Measurements from ENCODE around the gene TAB2. TPM values are rescaled to one million over a fixed set of nuclear protein-coding genes. Genes with fewer than 3 reads are reported as not detected.

TAB2 gene
- total RNA-seq, 6 donors from 2014 or later, result 46.5 to 99.5 (median 52.7) TPM

DNA sequence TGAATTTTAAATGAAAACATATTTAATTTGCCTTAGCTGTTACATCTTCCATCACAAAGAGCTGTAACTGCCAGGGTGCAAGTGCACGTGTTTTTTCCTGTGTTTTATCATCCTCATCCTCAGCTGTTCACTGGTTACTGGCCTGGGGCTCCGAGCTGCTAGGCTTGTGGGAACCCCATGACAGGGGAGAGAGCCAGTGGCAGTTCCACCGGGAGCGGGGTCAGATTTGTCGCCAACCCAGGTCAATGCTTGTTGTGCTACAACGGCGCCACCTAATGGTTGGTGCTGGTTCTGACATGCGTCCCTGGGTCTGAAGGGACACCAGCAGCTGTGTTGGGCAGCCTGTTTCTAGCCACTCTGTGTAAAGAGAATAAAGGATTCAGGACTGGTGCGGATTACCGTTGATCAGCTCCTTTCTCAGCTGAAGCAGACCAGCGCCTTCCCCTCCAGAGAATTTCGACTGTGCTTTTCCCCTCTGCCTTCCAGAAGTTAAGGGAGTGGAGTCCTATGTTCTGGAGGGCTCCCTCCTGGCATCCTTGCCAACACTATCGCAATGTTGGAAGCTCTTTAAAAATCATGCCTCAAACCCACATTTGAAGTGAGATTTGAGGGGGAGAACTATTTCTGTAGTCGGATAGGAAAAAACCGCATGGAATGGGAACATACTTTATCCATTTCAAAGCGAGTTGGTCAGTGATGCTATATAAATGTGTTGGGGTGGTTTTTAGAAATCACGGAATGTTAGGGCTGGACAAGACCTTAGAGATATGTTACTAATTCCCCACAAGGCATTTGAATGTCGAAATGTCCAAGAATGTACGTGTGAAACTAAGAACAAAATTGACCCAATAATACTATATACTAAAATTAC lies 114.6 kb downstream of the TAB2 start:
- 32 to 55% methylated on average over 12 to 19 of the region's 19 CpGs for WGBS, 2 donors
- H3K4me3 ChIP-seq, result no peak overlapping the region
- TF ChIP-seq, protein P1, sequence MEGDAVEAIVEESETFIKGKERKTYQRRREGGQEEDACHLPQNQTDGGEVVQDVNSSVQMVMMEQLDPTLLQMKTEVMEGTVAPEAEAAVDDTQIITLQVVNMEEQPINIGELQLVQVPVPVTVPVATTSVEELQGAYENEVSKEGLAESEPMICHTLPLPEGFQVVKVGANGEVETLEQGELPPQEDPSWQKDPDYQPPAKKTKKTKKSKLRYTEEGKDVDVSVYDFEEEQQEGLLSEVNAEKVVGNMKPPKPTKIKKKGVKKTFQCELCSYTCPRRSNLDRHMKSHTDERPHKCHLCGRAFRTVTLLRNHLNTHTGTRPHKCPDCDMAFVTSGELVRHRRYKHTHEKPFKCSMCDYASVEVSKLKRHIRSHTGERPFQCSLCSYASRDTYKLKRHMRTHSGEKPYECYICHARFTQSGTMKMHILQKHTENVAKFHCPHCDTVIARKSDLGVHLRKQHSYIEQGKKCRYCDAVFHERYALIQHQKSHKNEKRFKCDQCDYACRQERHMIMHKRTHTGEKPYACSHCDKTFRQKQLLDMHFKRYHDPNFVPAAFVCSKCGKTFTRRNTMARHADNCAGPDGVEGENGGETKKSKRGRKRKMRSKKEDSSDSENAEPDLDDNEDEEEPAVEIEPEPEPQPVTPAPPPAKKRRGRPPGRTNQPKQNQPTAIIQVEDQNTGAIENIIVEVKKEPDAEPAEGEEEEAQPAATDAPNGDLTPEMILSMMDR (IDR thresholded peaks at IDR 0.05), result peak; percentile 87 to 96 (median 94)
- TF ChIP-seq POLR2AphosphoS5 (IDR thresholded peaks at IDR 0.05), result no peak
- no peak for TF ChIP-seq EP300 (IDR thresholded peaks at IDR 0.05)
- TF ChIP-seq POLR2A (IDR thresholded peaks at IDR 0.05), result no peak
- no peak overlapping the region for H3K27ac ChIP-seq
- ATAC-seq (ENCODE audit: low FRiP score in 2 of 2) (peak; percentile 80 to 94), DNase-seq (peak in 1 of 2 donors; percentile 93)
- H3K4me1 ChIP-seq, result peaks cover 0 to 7% (median 4%) of the 10 kb centered on the region in 4 donors
- H3K9me3 ChIP-seq, result no peaks in the 10 kb centered on the region
- H3K27me3 ChIP-seq, result no peaks in the 10 kb centered on the region
- H3K36me3 ChIP-seq, result no peaks in the 10 kb centered on the region

DNA sequence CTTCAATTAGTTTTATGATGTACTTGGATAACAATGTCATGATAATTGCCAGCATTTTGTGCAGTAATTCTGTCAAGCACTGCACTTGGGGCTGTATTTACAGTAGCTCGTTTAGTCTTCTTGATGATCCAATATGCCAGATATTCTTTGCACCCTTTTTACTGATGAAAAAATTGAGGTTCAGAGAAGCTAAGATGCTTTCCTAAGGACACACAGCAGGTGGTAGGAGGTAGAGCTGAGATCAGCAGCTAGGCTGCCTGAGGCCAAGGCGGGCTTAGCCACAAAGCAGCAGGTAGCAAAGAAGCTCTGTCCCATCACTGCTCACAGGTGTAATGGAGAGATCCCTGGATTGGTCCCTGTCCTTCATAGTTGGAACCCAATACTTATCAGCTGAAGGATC lies 115.9 kb downstream of the TAB2 start:
- TF ChIP-seq, protein P1 (IDR thresholded peaks at IDR 0.05), result no peak
- TF ChIP-seq POLR2A (IDR thresholded peaks at IDR 0.05) (no peak), POLR2AphosphoS5 (IDR thresholded peaks at IDR 0.05) (no peak), EP300 (IDR thresholded peaks at IDR 0.05) (no peak)
- DNase-seq (no peak), ATAC-seq (ENCODE audit: low FRiP score in 2 of 2) (no peak)
- Histone ChIP-seq H3K4me1 (peaks cover 0 to 7% (median 4%) of the 10 kb centered on the region in 4 donors), H3K36me3 (no peaks in the 10 kb centered on the region), H3K4me3 (no peak overlapping the region), H3K27me3 (no peaks in the 10 kb centered on the region), H3K27ac (no peak overlapping the region), H3K9me3 (no peaks in the 10 kb centered on the region)
- 76 to 83% methylated on average over 2 of the region's 2 CpGs for WGBS, 2 donors

DNA sequence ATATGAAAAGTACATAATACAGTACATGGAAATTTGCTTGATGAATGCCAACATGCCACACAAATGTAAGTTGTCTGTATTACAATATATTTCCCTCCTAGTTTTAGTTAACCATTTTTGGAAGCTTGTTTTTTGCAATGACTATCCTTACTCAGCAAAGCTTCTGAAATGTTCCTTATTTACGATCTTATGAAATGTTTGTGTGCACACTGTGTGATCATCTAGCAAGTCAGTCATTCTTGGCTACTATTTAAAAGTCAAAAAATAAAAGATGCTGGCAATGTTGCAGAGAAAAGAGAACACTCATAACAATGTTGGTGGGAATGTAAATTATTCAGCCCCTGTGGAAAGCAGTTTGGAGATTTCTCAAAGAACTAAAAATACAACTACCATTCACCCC lies 116.4 kb downstream of the TAB2 start:
- no peaks in the 10 kb centered on the region for H3K9me3 ChIP-seq
- H3K36me3 ChIP-seq, result no peaks in the 10 kb centered on the region
- DNase-seq, result no peak
- H3K27me3 ChIP-seq, result no peaks in the 10 kb centered on the region
- no peak overlapping the region for H3K4me3 ChIP-seq
- TF ChIP-seq POLR2AphosphoS5 (IDR thresholded peaks at IDR 0.05), result no peak
- no peak for TF ChIP-seq POLR2A (IDR thresholded peaks at IDR 0.05)
- 71 to 74% methylated on average over 1 of the region's 1 CpG for WGBS, 2 donors
- no peak for ATAC-seq (ENCODE audit: low FRiP score in 2 of 2)
- no peak overlapping the region for H3K27ac ChIP-seq
- peaks cover 0 to 7% (median 4%) of the 10 kb centered on the region in 4 donors for H3K4me1 ChIP-seq

DNA sequence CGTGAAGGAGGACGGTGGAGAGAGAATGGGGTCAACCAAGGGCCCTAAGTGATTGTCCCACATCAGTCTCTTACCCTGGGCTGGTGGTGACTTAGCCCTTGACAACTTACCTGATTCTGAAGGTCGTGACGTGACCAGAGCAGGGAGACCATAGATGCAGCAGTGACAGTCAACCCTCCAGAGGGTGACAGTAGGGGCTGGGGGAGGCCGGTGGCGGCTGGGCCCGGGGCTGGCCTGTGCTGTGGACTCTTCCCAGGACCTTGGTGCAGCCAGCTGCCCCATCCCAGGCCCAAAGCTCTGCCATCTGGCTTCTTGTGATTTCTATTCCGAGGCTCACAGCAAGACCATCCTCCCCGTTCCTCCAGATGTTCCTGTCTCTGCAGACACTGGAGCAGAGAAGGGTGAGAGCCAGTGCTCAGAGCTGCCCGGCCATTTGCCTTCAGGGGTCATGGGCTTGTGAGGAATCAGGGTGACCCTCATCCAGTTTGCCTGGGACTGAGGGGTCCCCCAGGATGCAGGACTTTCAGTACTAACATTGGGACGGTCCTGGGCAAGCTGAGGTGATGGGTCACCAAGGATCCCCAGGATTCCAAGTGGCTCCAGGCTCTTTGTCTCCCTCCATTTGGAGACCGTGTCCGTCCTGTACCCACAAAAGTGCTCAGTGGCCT lies 118.5 kb downstream of the TAB2 start:
- Histone ChIP-seq H3K4me3 (no peak overlapping the region), H3K27ac (no peak overlapping the region), H3K9me3 (no peaks in the 10 kb centered on the region), H3K36me3 (no peaks in the 10 kb centered on the region), H3K4me1 (peaks cover 0 to 7% (median 4%) of the 10 kb centered on the region in 4 donors), H3K27me3 (no peaks in the 10 kb centered on the region)
- ATAC-seq (ENCODE audit: low FRiP score in 2 of 2) (peak in 1 of 2 donors; percentile 55), DNase-seq (peak in 1 of 2 donors; percentile 67)
- no peak for TF ChIP-seq EP300 (IDR thresholded peaks at IDR 0.05)
- TF ChIP-seq, protein P1 (IDR thresholded peaks at IDR 0.05), result no peak
- no peak for TF ChIP-seq POLR2A (IDR thresholded peaks at IDR 0.05)
- TF ChIP-seq POLR2AphosphoS5 (IDR thresholded peaks at IDR 0.05), result no peak
- WGBS, 2 donors, result 82 to 98% methylated on average over 8 to 11 of the region's 13 CpGs

DNA sequence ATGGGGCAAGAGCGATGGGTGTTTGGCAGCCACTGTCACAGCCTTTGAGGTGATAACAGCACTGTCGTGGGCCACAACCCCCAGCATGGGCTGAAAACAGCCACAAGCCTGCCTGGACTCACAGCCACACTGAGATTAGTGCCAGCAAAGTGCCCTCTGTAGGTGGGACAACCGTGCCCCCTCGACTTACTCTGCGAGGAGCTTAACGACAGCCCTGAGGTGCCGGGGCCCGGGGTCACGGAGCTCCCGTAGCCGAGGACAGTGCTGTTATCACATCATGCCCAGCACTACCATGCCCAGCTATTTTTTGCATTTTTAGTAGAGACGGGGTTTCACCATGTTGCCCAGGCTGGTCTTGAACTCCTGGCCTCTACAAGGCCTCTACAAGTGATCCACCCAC lies 119.1 kb downstream of the TAB2 start:
- Histone ChIP-seq H3K4me3 (no peak overlapping the region), H3K4me1 (peaks cover 0 to 7% (median 4%) of the 10 kb centered on the region in 4 donors), H3K36me3 (no peaks in the 10 kb centered on the region), H3K27me3 (no peaks in the 10 kb centered on the region), H3K27ac (no peak overlapping the region), H3K9me3 (no peaks in the 10 kb centered on the region)
- DNase-seq (peak in 1 of 2 donors; percentile 64), ATAC-seq (ENCODE audit: low FRiP score in 2 of 2) (peak in 1 of 2 donors; percentile 42)
- WGBS, 2 donors, result 94 to 96% methylated on average over 7 to 12 of the region's 12 CpGs
- TF ChIP-seq, protein P1 (IDR thresholded peaks at IDR 0.05), result no peak
- TF ChIP-seq EP300 (IDR thresholded peaks at IDR 0.05) (no peak), POLR2AphosphoS5 (IDR thresholded peaks at IDR 0.05) (no peak), POLR2A (IDR thresholded peaks at IDR 0.05) (no peak)
